ENCODE data around the gene OSMR. TPM values are rescaled to one million over a fixed set of nuclear protein-coding genes. Genes with fewer than 3 reads are reported as not detected.

The OSMR gene
- polyA plus RNA-seq, 2 of the 4 experiments (the other 2 are of a cell fraction) = 58.5 to 92.4 TPM

- no peaks in the 10 kb centered on the region for H3K4me1 ChIP-seq
- 94% methylated on average over 3 of the region's 3 CpGs for WGBS (ENCODE audit: missing lambda C conversion rate)
- POLR2A ChIA-PET = no interaction called here
- TF ChIP-seq, protein P1, sequence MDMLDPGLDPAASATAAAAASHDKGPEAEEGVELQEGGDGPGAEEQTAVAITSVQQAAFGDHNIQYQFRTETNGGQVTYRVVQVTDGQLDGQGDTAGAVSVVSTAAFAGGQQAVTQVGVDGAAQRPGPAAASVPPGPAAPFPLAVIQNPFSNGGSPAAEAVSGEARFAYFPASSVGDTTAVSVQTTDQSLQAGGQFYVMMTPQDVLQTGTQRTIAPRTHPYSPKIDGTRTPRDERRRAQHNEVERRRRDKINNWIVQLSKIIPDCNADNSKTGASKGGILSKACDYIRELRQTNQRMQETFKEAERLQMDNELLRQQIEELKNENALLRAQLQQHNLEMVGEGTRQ (IDR thresholded peaks at IDR 0.05) = no peak
- TF ChIP-seq NFE2L2 (conservative IDR thresholded peaks at IDR 0.05; ENCODE audit: low read length) = no peak
- TF ChIP-seq EP300 (IDR thresholded peaks at IDR 0.05) = no peak
- TF ChIP-seq PBX3 (IDR thresholded peaks at IDR 0.05) = no peak
- TF ChIP-seq, protein P2, sequence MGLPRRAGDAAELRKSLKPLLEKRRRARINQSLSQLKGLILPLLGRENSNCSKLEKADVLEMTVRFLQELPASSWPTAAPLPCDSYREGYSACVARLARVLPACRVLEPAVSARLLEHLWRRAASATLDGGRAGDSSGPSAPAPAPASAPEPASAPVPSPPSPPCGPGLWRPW (IDR thresholded peaks at IDR 0.05) = no peak
- TF ChIP-seq MAFK (IDR thresholded peaks at IDR 0.05; ENCODE audit: partially characterized antibody) = no peak
- TF ChIP-seq TFCP2L1 (CRISPR knock-in tag; IDR thresholded peaks at IDR 0.05) = no peak
- TF ChIP-seq, protein P3, sequence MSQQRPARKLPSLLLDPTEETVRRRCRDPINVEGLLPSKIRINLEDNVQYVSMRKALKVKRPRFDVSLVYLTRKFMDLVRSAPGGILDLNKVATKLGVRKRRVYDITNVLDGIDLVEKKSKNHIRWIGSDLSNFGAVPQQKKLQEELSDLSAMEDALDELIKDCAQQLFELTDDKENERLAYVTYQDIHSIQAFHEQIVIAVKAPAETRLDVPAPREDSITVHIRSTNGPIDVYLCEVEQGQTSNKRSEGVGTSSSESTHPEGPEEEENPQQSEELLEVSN (IDR thresholded peaks at IDR 0.05; ENCODE audit: borderline replicate concordance, low read depth) = no peak
- TF ChIP-seq ELK1 (IDR thresholded peaks at IDR 0.05; ENCODE audit: low read depth, low read length) = no peak
- no peak for TF ChIP-seq EHMT2 (IDR thresholded peaks at IDR 0.05; ENCODE audit: low read depth)
- no peak for TF ChIP-seq KDM1A (IDR thresholded peaks at IDR 0.05; ENCODE audit: low read depth)
- no peak for TF ChIP-seq RAD21 (conservative IDR thresholded peaks at IDR 0.05 in 1 of 2, IDR thresholded peaks at IDR 0.05 in 1 of 2)
- no peak for TF ChIP-seq KDM5A (IDR thresholded peaks at IDR 0.05)
- no peak for TF ChIP-seq MYC (IDR thresholded peaks at IDR 0.05; ENCODE audit: borderline replicate concordance, low read length)
- H3K27ac ChIP-seq = no peak overlapping the region
- ATAC-seq = no peak
- no peak for FAIRE-seq
- DNase-seq (ENCODE audit: low read depth in 1 of 2, low spot score in 1 of 2) = no peak
- H3K4me2 ChIP-seq = no peak overlapping the region
- no peak overlapping the region for H3K4me3 ChIP-seq
- H3K9me3 ChIP-seq = peaks cover 28% of the 10 kb centered on the region
- CTCF ChIA-PET = interaction anchor here (1.0 to 2.3 kb wide), 2 partner anchors 9 to 11 kb away, joined by 6 to 15 read pairs; no protein-coding TSS in a partner anchor
Measured at GRCh38 chr5:38911933-38912332, 66.1 kb downstream of the OSMR start.

GRCh38 chr5:38913714-38914113 is 67.9 kb downstream of the OSMR start:
- ChIA-PET CTCF (interaction anchor here (0.7 to 1.4 kb wide), 4 partner anchors 9 to 104 kb away, joined by 3 to 6 read pairs (median 4); no protein-coding TSS in a partner anchor), POLR2A (interaction anchor here (0.7 kb wide), 1 partner anchor 9 kb away, joined by 4 read pairs; no protein-coding TSS in a partner anchor)
- DNase-seq (ENCODE audit: low read depth in 1 of 2, low spot score in 1 of 2) (no peak), FAIRE-seq (peak; percentile 23), ATAC-seq (peak in 1 of 2 experiments; percentile 44; a peak in 3 of 6 replicates)
- TF ChIP-seq PBX3 (IDR thresholded peaks at IDR 0.05) (no peak), NR3C1 (IDR thresholded peaks at IDR 0.05) (no peak), POLR2AphosphoS2 (conservative IDR thresholded peaks at IDR 0.05; ENCODE audit: low read length) (no peak), MAFK (IDR thresholded peaks at IDR 0.05; ENCODE audit: partially characterized antibody) (no peak), REST (IDR thresholded peaks at IDR 0.05) (no peak)
- H3K27ac ChIP-seq = no peak overlapping the region
- H3K9me3 ChIP-seq = peaks cover 22% of the 10 kb centered on the region
- H3K4me2 ChIP-seq = no peak overlapping the region
- H3K4me3 ChIP-seq = no peak overlapping the region
- H3K4me1 ChIP-seq = no peaks in the 10 kb centered on the region
- 39% methylated on average over 2 of the region's 2 CpGs for WGBS (ENCODE audit: missing lambda C conversion rate)

All from A549 (cell line).